ENCODE results near the gene DNAJB9. TPM values are rescaled to one million over a fixed set of nuclear protein-coding genes. Genes with fewer than 3 reads are reported as not detected.

DNAJB9 gene
- total and polyA plus RNA-seq, 2 of the 8 experiments (the other 6 are each of a cell fraction or from before 2014, with no cell fraction given), result 1.8 to 9.7 TPM

DNA sequence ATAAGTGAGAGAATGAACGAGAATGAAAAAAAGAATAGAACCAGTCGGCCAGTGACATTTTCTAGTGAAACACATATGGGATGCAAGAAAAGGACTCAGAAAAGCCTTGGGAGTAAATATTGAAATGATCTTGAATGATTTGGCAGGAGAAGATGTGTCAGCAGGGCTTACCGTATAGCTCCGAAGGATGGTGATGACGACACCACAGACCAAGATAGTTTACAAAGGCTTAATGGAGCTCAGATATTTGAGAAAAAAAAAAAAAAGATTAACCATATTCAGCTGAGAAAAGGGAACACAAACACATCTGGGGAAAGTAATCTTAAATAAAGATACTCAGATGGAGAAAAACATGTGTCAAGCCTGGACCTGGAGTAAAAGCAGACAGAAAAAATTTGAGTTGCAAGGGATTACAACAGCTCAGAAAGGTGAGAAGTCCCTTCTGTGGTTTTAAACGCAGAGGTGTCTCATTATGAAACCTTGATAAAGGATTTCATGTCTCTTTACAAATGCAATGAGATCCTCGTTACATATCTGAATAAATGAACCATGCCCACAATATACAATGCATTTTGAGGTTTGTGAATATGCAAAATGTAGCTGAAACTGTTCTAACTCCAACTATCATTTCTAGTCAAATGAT, 36.0 kb downstream of the DNAJB9 start:
- Histone ChIP-seq H3K56ac (replicated peaks; ENCODE audit: insufficient read length, low read depth, low read length) (no peak overlapping the region), H4K8ac (ENCODE audit: extremely low read depth, insufficient read depth, low read length) (no peak overlapping the region), H3K36me3 (ENCODE audit: control insufficient read depth in 2 of 4, insufficient read depth in 4 of 4, low read length in 3 of 4) (no peaks in the 10 kb centered on the region), H3K9ac (replicated peaks in 1 of 4; ENCODE audit: extremely low read depth in 1 of 4, low read depth in 3 of 4, low read length in 3 of 4) (no peak overlapping the region), H3K4me3 (ENCODE audit: extremely low read depth in 1 of 4, insufficient read depth in 2 of 4, low read depth in 3 of 4, low read length in 4 of 4) (no peak overlapping the region), H3K14ac (ENCODE audit: insufficient read length) (no peak overlapping the region), H3K27me3 (replicated peaks in 1 of 4; ENCODE audit: control insufficient read depth in 3 of 4, extremely low read depth in 1 of 4, insufficient read depth in 3 of 4, low read length in 3 of 4) (no peaks in the 10 kb centered on the region), H2AK5ac (ENCODE audit: low read depth, low read length) (no peak overlapping the region), H2AFZ (ENCODE audit: low read length) (no peak overlapping the region), H3K23ac (ENCODE audit: insufficient read length) (no peak overlapping the region), H3K9me3 (ENCODE audit: insufficient read depth in 2 of 2, low read depth in 1 of 2, low read length in 1 of 2) (no peaks in the 10 kb centered on the region), H4K20me1 (replicated peaks in 1 of 2; ENCODE audit: control insufficient read depth in 1 of 2, insufficient read depth in 2 of 2, low read length in 2 of 2) (no peaks in the 10 kb centered on the region), H3K27ac (ENCODE audit: low read depth, low read length) (no peak overlapping the region), H2BK15ac (ENCODE audit: low read length) (no peak overlapping the region), H2BK120ac (replicated peaks; ENCODE audit: low read depth, low read length) (no peak overlapping the region), H4K5ac (ENCODE audit: insufficient read length, low read depth, low read length) (no peak overlapping the region), H2BK12ac (ENCODE audit: low read depth, low read length) (no peak overlapping the region), H2BK20ac (ENCODE audit: low read length) (no peak overlapping the region), H3K79me1 (ENCODE audit: low read depth, low read length) (no peaks in the 10 kb centered on the region), H3K4ac (replicated peaks; ENCODE audit: insufficient read length, low read depth, low read length) (no peak overlapping the region), H3K23me2 (ENCODE audit: low read depth, low read length) (no peaks in the 10 kb centered on the region), H3K4me2 (ENCODE audit: insufficient read depth in 1 of 2, low read depth in 2 of 2, low read length in 2 of 2) (no peak overlapping the region), H3K18ac (ENCODE audit: extremely low read depth, low read length) (no peak overlapping the region), H3K79me2 (ENCODE audit: control insufficient read depth in 1 of 2, insufficient read depth in 2 of 2, low read length in 2 of 2) (no peaks in the 10 kb centered on the region), H2BK5ac (ENCODE audit: low read depth, low read length) (no peak overlapping the region), H3K4me1 (replicated peaks in 1 of 4; ENCODE audit: control insufficient read depth in 3 of 4, insufficient read depth in 4 of 4, low read length in 3 of 4) (peaks cover 0 to 1% (median 0%) of the 10 kb centered on the region in 4 experiments; a peak in 2 of 7 replicates), H4K91ac (replicated peaks; ENCODE audit: insufficient read length, low read length) (no peak overlapping the region)
- POLR2A ChIA-PET (ENCODE audit: partially characterized antibody), result no interaction called here
- TF ChIP-seq EP300 (IDR thresholded peaks at IDR 0.05; ENCODE audit: borderline replicate concordance in 1 of 2, low read depth in 2 of 2, low read length in 2 of 2), result no peak
- no peak for TF ChIP-seq SP2 (IDR thresholded peaks at IDR 0.05; ENCODE audit: low read length)
- TF ChIP-seq YY1 (IDR thresholded peaks at IDR 0.05; ENCODE audit: low read depth, low read length), result no peak
- TF ChIP-seq POLR2AphosphoS5 (IDR thresholded peaks at IDR 0.05; ENCODE audit: low read depth, low read length), result no peak
- TF ChIP-seq CEBPB (IDR thresholded peaks at IDR 0.05; ENCODE audit: low read depth, low read length), result no peak
- TF ChIP-seq SUZ12 (IDR thresholded peaks at IDR 0.05; ENCODE audit: low read length), result no peak
- TF ChIP-seq, protein P1, sequence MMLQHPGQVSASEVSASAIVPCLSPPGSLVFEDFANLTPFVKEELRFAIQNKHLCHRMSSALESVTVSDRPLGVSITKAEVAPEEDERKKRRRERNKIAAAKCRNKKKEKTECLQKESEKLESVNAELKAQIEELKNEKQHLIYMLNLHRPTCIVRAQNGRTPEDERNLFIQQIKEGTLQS (IDR thresholded peaks at IDR 0.05; ENCODE audit: insufficient read depth, low read depth, low read length), result no peak
- TF ChIP-seq SP1 (IDR thresholded peaks at IDR 0.05; ENCODE audit: low read depth, low read length), result no peak
- TF ChIP-seq, protein P2, sequence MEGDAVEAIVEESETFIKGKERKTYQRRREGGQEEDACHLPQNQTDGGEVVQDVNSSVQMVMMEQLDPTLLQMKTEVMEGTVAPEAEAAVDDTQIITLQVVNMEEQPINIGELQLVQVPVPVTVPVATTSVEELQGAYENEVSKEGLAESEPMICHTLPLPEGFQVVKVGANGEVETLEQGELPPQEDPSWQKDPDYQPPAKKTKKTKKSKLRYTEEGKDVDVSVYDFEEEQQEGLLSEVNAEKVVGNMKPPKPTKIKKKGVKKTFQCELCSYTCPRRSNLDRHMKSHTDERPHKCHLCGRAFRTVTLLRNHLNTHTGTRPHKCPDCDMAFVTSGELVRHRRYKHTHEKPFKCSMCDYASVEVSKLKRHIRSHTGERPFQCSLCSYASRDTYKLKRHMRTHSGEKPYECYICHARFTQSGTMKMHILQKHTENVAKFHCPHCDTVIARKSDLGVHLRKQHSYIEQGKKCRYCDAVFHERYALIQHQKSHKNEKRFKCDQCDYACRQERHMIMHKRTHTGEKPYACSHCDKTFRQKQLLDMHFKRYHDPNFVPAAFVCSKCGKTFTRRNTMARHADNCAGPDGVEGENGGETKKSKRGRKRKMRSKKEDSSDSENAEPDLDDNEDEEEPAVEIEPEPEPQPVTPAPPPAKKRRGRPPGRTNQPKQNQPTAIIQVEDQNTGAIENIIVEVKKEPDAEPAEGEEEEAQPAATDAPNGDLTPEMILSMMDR (IDR thresholded peaks at IDR 0.05; ENCODE audit: control extremely low read depth in 1 of 3, insufficient read depth in 1 of 3, low read depth in 1 of 3, low read length in 3 of 3), result no peak
- no peak for TF ChIP-seq JUND (IDR thresholded peaks at IDR 0.05; ENCODE audit: low read length)
- 88% methylated on average over 7 of the region's 7 CpGs; no CpG with 5 or more reads in 1 of the 2 experiments for WGBS, 2 experiments (ENCODE audit: extremely low coverage in 1 of 2, insufficient coverage in 1 of 2, insufficient read length in 1 of 2, insufficient replicate concordance in 2 of 2, low coverage in 1 of 2, low lambda C conversion rate in 2 of 2, missing lambda C conversion rate in 1 of 2)
- DNase-seq (ENCODE audit: low read depth in 1 of 2, low spot score in 2 of 2), result no peak
- no peak for FAIRE-seq
- CTCF ChIA-PET (ENCODE audit: partially characterized antibody), result interaction anchor here (0.6 to 1.0 kb wide), 3 partner anchors 9 to 42 kb away, joined by 3 to 5 read pairs (median 3); no protein-coding TSS in a partner anchor
